HG02885 (cell line): Measurements from ENCODE around the gene COL27A1.

Experiments
- ATAC-seq: cut with Tn5 transposase; IDR thresholded peaks from one replicate; pipeline ENCODE4 v1.9.1; 2021; ENCODE audit warnings: mild to moderate bottlenecking; ENCODE audit not compliant: unreplicated experiment, poor library complexity

The COL27A1 gene

DNA sequence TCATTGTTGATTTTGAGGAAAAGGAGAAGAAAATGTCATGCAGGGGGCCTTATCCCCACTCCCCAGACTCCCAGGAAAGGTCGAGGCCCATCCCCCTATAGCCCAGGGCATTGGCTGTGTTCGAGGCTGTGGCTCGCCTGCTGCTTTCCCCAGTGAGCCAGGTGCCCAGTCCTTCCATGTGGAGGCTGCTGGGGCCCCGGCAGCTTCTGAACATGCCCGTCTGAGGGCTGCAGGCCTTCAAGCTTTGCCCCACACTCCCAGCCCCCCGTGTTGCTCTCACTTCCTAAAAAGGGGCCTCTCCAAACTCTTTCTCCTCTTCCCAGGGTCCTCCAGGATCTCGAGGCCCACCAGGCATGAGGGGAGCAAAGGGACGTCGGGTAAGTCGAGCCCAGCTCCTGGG, 102.9 kb downstream of the COL27A1 start:
- no peak for ATAC-seq

GRCh38 chr9:114258866-114259797, 103.8 kb downstream of the COL27A1 start:
- no peak for ATAC-seq

GRCh38 chr9:114259798-114260523, 104.6 kb downstream of the COL27A1 start:
- ATAC-seq: no peak

DNA sequence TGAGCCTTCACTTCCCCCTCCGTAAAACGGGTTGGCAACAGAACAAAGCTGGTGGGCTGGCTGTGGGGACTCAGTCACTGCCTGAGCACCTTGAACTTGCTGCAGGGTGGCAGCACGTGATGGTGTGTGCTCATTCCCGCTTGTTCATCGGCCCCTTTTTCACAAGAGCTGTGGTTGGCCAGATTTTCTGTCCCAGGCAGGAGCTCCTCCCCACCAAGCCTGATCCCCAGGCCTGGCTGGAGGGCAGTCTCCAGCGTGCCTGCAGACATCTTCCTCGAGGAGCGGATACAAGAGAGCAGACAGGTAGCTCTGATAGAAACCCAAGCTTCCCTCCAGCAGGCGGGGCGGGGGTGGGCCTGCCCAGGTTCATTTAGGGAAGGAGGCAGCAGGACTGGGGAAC, 105.7 kb downstream of the COL27A1 start:
- no peak for ATAC-seq

DNA sequence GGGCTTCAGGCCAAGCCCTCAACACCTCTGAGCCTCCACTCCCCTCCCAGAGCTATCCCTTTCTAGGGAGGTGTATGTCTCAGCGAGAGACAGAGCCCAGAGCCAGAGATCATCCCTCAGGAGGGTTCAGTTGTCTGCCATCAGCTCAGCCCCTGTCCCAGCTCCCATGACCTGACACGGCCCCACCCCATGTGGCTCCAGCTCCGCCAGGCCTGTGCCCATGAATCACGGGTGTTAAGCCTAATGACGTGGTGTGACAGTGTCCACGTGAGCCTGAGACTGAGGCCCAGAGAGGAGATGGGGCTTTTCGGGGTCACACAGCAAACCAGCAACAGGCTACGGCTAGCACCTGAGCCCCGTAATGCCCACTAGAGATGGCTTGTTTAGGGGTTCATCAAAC, 106.7 kb downstream of the COL27A1 start:
- ATAC-seq: no peak

DNA sequence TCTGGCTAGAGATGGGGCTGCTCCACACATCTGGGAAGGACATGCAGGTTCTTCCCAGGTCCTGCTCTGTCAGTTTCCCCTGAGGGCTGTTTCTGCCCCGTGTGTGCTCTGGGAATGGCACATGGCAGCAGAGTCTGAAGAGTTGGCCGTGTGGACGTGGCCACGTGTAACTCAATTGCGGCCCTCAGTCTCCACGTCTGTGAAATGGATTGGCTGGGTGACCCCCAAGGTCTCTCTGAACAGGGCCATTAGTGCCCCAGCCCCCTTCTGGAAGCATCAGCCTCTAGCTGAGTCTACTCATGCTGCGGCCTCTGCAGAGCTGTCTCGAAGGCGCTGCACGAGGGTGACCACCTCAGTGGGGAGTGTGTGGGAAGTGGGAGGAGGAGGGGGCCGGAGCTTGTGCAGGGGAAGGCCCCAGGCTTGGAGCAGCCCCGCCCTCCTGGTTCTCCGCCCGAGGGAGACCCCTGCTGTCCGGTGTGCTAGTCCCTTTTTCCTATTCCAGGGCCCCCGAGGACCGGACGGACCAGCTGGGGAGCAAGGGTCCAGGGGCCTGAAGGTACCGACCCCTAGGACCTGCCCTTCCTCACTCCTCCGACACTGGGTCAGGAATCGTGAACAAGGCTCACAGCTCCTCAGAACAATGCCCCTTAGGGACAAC, 108.6 kb downstream of the COL27A1 start:
- no peak for ATAC-seq

GRCh38 chr9:114264806-114265550, 109.6 kb downstream of the COL27A1 start:
- no peak for ATAC-seq

DNA sequence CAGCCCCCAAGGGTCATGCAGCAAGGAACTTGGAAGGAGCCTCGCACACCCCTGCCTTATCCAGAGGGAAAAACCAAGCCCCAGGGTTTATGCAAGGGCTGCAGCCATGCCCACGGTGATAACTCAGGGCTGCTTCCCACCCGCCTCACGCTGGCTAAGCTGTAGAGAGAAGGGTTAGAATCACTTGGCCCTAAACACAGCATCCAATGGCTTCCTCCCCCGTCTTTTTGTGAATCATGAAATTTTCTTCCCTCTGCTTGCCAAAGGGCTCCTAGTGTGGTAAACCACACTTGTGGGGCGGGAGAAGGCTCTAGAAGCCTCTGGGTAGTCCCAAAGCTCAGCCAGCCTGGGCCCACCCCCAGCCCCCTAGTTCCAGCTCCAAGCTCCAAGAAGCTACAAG, 111.6 kb downstream of the COL27A1 start:
- ATAC-seq: no peak

DNA sequence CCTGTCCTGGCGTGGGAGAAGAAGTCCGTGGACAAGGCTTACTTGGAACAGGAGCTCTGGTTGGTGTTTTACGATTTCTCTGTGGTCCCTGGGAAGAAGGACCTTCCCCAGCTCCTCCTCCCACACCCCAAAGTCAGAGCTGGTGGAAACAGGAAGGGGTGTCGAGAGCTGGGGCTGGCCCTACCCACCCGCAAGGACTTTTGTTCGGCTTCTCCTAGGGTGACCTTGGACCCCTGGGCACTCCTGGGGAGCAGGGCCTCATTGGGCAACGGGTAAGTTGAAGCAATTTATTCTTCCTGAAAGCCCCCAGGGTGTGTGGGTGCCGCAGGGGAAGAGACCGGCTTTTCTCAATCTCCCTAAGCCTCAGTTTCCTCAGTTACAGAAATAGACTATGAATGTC, 113.7 kb downstream of the COL27A1 start:
- no peak for ATAC-seq

GRCh38 chr9:114270120-114270975, 115.0 kb downstream of the COL27A1 start:
- ATAC-seq: no peak

- ATAC-seq: no peak
Measured at GRCh38 chr9:114271556-114272510, 116.5 kb downstream of the COL27A1 start.

GRCh38 chr9:114272739-114273431, 117.5 kb downstream of the COL27A1 start:
- ATAC-seq: no peak

DNA sequence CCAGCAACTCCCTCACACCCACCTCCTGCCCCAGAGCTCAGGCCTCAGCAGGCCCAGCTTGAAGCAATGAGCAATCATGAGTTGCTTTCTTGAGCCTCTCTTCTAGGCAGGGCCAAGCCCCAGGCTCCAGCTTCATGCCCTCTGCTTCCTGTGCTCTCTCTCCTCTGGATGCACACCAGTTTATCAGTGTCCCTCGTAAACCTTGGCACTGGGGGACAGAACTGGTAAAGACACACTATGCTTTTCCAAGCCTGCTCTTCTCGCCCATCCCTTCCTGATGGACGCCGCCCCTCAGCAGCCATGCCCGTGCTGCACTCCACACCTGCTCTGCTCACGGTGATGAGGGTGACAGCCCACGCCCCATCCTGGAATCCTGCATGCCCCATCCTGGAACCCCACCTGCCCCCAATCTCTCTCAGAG, 118.1 kb downstream of the COL27A1 start:
- no peak for ATAC-seq

DNA sequence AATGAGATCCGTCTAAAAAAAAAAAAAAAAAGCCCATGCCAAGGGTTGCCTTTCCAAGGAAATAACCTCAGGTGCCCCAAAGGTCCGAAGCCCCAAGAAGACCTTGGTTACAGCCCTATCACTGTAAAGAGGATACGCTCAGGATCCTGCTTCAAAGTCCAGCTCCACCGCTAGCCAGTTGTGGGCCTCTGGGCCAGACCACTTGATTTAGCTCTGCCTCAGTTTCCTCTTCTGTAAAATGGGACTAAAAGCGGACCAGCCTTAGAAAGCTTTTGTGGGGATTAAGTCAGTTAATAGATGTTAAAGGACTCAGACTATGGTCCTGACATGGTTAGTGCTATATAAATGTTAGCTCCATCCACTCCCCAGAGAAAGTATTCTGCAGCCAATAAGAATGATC, 118.9 kb downstream of the COL27A1 start:
- no peak for ATAC-seq

GRCh38 chr9:114275246-114276004, 120.1 kb downstream of the COL27A1 start:
- ATAC-seq: no peak

DNA sequence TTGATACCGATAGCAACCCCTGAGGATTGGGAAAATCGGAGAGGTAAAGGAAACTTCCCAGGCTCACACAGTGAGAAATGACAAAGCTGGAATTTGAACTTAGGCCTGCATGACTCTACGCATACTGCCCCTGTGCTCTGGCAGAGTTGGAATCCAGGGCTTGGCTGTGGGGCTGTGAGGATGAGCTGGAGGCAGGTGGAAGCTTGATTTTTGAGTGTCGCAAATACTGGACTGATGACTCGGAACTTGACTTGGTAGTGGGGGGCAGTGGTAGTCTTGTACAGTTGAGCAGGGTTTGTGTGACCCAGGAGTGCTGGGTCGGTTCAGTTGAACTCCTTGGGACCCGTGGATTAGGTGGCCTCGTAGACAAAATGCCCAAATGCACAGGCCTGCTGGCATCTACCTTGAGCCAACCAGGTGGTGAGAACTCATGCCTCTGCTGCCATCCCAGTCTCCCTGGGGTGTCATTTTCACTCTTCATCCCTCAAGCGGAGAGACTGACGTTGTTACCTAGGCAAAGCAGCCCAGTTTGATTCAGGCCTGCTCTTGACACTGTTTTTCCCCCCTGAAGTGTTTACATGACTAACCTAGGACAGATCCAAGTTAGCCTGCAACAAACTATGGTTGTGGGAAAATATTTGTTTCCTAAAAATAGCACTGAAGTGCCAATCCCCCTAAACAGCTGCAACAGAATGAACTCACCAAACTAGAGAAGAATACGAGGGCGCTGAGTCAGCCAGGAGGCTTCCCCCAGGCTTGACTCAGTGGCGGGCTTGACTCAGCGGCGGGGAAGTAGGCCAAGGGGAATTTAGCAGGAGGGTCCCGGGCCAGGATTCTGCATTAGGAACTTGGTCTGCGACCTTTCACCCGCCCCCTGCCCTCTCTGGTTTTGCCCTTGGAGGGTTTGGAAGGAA, 121.8 kb downstream of the COL27A1 start:
- ATAC-seq: no peak
